Epithelial cell of prostate (primary cell): ENCODE results near the gene FANK1.
A peak's percentile ranks its signal among the peaks of the same experiment; 100 is the strongest.
"Not testable (repeated sequence)": the region's sequence is repeated elsewhere in the genome, so short reads cannot be mapped to it uniquely, and the experiment has no call there.

Experiments used
- DNase-seq: peaks from one replicate; pipeline ENCODE4 v3.0.0-alpha.2; 2011; ENCODE audit warnings: low read depth, low spot score
- H3K27ac ChIP-seq: fragments of 450-650 bp; 2 replicates; pipeline ENCODE4 v1.5.1; 2017; ENCODE audit warnings: mild to moderate bottlenecking

The FANK1 gene

DNA sequence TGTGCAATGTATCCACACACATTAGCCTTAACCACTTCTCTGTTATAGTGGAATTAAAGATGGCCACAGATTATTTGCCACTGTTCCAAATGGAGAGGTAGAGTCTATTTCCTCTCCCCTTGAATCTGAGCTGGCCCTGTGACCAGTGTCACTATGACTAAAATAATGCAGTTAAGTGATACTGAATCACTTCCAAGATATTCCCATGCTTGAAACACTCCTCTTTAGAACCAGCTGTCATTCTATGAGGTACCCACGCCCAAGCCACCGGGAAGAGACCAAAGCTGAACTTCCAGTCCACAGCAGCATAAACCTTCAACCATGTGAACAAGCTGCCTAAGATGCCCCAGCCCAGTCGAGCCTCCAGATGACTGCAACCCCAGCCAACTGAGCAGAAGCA is 13.2 kb upstream of the FANK1 start:
- DNase-seq: no peak
- H3K27ac ChIP-seq: peak overlapping the region; percentile 36

DNA sequence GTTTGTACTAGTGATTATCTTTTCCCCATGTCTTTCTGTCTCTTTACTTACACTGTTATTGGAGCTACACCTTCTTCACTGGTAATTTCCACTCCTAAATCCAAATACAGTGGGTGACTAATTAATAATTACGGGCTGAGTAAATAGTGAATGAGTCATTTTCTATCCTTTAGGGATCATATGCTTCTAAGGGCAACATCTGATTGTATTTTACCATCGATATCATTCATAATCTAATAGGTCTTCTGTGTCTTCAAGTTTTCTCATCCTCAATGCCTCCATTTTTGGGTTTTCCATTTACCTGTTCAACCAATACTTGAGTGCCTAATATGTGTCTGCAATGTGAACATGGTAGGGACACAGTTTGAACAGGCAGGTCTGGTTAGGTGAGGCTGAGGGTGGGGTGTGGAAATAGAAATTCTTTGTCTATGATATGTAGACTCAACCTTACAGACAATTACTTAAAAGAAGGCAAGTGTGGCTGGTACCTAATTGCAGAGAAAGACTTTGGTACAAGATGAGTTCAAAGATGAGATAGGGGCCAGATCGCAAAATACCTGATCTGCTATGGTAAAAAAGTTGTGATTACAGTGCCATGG is 9.4 kb upstream of the FANK1 start:
- peak overlapping the region; percentile 40 for H3K27ac ChIP-seq
- DNase-seq: no peak

DNA sequence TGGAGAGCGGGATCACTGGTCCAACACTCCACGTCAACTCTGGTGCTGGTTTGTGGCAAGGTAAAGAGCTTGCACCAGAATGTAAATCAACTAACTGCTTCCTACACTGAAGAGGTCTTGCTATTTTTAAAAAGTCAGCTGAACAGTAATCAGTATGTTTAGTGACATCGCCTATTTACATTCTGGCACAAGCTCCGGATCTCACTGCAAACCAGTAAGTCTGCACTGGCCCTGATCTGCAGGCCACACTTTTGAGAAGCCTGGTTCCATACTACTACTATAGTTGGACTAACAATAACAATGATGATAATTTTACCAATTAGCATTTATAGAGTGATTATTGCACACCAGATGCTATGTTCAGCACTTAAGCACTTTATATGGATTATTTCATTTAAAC is 6.9 kb upstream of the FANK1 start:
- DNase-seq, H3K27ac ChIP-seq: not testable (repeated sequence)

DNA sequence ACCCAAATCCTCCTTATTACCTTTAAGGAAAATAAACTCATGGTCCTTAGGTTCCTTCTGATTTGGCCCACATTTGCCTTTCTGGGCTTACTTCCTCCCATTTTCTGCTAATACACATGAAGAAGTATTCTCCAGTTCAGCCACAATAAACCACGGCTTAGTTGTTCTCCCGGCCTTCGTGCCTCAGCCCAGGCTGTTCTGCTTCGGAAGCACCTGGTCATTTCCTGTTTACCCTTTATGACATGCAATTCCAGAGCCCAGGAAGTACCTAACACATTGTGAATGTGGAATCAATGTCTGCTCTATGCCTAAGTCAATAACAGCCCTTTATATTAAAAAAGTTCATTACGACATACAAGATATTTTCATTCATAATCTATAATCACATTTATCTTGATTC is 4.0 kb upstream of the FANK1 start:
- peak overlapping the region; percentile 39 for H3K27ac ChIP-seq
- DNase-seq: not testable (repeated sequence)

DNA sequence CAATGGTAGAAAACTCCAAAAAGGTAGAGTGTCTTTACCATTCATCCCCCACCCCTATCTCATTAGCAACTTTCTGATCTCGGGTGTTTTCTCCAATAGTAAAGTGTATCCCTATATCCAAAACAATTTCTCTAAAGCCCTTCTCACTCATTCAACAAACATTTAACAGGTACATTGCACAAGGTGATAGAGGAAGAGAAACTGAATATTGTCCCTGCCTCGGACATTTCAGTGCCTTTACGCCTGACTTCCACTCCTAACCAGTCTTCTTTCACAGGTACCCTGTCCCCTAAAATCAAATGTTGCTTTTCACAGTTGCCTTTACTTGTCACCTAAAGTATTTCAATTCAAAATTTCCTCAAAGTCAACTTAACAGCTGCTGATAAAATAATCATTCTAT is 2.2 kb upstream of the FANK1 start:
- not testable (repeated sequence) for DNase-seq
- H3K27ac ChIP-seq: peak overlapping the region; percentile 79

DNA sequence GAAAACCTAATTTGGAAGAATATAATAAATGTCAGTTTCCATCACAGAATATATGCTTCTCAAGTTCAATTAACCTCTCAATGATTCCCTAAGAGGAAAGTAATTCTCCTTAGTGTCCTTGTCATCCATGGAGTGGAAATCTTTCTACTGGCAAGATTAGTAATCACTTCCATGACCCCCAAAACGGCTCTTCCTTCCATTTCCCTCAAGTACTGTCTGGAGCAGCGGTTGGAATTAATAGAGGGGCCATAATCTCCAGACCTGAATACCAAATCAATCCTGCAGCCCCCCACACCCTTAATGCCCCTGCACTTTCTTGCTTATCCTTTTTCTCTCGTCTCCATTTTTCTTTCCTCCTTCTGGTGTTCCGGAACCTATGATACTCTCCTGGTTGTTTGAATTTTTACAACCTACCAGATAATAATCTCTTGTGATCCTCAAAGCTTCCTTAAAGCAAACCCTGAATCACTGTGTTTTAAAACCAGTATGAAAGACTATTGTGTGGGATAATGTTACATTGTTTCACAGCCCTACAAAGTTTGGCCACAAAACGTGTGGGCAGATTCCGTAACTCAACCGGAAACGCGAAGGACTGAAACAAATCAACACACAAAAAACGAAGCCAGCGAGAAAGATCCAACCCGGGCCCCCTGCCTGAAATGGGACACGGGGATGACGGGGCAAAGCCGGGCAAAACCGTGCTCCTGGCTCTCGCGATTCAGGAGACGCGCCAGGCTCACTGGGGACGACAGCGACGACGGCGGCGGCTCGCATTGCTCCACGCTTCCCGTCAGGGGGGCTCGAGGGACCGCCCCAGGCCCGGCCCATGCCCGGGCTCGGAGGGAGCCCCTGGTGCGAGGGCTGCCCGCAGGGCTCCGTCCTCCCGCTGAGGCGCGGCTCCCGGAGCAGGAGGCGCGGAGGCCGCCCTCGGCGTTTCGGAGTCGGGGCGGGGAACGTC is 955 bp upstream of the FANK1 start:
- peak overlapping the region; percentile 79 for H3K27ac ChIP-seq
- DNase-seq: not testable (repeated sequence)

DNA sequence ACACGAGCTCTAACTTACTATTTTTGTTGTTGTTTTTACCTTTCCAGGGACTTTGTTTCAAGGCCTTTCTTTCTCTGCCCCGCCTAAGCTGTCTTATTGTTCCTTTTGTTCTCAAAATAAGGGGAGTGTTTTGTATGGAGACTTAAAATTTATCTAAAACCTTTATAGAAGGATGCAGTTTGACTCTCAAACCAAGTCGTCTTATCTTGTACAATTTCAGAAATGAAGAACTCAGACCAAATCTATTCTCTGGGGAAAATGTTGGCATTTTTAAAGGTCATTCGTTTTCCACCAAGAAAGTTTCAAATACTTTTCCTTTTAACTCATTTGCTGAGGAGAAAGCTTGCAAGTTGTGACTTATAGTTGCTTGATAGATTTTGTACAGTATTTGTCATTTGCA is 953 bp downstream of the FANK1 start:
- peak overlapping the region; percentile 79 for H3K27ac ChIP-seq

DNA sequence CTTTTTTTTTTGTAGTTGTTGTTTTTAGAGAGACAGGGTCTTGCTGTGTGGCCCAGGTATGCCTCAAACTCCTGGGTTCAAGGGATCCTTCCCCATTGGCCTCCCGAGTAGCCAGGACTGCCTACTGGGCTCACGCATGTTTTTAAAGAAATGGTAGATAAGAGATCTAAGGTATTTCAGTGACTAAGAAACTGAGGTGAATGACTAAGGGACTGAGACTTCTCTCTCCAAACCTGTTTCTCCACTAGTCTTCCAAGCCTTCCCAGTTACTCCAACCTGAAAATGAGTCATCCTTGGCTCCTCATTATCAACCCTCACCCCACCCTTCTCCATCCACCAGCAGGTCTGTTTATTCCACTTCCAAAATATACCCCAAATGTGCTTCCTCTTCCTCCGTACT is 4.6 kb downstream of the FANK1 start:
- H3K27ac ChIP-seq: peak overlapping the region; percentile 68
- DNase-seq: peak; percentile 52

More for the DNA sequence above, 953 bp downstream of the FANK1 start:
- DNase-seq: not testable (repeated sequence)

DNA sequence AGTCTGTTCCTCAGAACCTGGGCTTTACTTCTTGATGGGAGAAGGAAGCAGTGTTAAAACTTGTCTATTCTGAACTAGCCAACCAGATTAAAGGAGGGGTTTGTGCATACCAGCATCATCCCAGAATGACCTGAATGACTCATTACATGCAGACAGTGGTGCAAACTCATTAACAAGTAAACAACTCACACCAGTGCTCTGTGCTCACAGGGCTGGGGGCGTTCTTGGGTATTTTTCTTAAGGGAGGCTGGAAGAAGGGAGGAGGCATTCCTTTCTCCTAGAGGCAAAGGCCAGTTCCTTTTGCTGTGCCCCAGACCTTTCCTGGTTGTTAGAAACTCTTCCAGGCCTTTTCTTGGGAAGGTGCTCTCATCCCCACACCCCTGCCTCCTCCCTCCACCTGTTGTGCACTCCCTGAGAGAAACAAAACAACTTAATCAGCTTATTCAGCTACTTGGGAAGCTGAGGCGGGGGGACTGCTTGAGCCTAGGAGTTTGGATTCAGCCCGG is 6.8 kb downstream of the FANK1 start:
- peak overlapping the region; percentile 41 for H3K27ac ChIP-seq
- DNase-seq: not testable (repeated sequence)

DNA sequence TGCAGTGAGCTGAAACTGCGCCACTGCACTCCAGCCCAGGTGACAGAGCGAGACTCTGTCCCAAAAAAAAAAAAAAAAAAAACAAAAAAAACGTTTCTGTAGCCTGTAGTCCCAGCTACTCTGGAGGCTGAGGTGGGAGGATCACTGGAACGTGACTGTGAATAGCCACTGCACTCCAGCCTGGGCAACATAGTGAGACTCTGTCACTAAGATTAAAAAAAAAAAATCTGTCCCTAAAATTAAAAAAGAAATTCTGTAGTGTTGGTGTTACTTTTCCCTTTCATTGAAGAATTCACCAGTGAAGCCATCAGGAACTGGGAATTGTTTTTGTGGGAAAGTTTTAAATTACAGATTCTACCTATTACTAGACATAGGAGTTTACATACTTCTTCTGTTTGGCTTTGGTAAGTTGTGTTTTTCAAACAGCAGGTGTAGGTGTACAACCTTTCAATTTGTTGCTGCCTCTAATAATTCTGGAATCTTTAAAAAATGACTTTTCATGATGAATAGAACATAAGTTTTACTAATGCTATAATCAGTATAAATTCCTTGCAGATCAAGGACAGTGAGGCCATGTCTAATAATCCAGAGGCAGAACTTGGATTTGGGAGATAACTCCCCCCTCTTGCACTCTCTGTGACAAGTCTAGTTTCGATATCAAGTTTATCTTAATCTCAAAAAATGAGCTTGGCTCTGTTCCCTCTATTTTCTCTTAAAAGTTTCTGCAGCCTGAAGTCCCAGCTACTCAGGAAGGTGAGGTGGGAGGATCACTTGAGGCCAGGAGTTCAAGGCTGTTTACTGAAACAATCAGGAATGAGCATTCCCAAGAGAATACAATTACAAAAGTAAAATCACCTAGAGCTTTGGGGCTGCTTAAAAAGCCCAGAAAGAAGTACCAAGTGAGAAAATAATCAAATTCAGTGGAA is 9.0 kb downstream of the FANK1 start:
- not testable (repeated sequence) for DNase-seq, H3K27ac ChIP-seq

DNA sequence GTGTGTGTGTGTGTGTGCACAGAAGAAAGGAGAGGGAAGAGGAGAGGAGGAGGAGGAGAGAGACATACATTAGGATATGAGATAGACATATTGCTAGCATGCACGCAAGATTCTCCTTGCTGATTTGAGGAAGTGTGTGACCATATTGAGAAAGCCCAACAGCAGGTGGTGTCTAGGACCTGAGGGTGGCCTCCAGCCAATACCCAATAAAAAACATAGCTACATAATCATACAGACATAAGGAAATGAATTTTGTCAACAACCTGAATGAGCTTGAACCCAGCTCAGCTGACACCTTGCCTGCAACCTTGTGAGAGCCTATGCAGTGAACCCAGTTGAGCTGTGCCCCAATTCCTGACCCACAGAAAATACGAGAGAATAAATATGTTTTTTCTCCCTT is 11.2 kb downstream of the FANK1 start:
- DNase-seq: not testable (repeated sequence)

DNA sequence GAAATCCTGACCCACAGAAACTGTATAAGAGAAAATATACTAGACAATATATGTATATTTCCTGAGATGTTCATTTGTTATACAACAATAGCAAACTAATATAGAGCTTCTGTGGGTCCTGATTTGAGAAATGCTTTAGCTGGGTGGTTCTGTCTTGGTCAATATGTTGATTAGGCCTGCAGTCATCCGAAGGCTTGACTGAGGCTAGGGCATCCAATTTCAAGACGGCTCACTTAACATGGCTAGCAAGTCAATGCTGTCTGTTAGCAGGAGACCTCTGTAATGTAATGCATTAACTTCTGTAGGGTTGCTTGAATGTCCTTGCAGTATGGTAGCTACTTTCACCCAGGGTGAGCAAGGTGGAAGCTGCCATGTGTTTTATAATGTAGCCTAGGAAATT is 12.4 kb downstream of the FANK1 start:
- DNase-seq, H3K27ac ChIP-seq: not testable (repeated sequence)

More for the DNA sequence above, 11.2 kb downstream of the FANK1 start:
- H3K27ac ChIP-seq: not testable (repeated sequence)

DNA sequence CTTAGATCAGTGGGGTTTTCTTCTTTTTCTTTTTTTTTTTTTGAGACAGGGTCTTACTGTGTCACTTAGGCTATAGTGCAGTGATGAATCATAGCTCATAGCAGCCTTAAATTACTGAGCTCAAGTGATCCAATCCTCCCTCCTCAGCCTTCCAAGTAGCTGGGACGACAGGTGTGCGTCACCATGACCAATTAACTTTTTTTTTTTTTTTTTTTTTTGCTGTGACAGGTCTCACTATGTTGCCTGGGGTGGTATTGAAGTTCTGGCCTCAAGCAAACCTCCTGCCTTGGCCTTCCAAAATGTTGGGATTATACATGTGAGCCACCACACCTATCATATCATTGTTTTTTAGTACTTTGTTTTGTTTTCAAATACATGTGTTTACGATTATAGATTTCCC is 13.1 kb downstream of the FANK1 start:
- not testable (repeated sequence) for DNase-seq, H3K27ac ChIP-seq

DNA sequence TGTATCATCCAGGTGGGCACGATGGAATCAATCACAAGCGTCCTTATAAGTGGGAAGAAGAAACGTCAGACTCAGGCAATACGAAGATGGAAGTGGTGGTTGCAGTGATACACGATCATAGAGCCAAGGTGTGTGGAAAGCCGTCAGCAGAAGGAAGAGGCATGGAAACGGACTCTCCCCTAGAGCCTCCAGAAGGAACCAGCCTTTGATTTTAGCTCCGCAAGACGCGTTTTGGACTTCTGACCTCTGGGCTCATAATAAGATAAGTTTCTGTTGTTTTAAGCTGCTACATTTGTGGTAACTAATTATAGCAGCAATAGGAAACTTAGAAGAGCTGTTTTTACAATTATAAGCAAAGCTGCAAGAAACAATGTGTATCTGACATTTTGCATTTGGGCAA is 14.8 kb downstream of the FANK1 start:
- DNase-seq: no peak
- H3K27ac ChIP-seq: no peak overlapping the region

DNA sequence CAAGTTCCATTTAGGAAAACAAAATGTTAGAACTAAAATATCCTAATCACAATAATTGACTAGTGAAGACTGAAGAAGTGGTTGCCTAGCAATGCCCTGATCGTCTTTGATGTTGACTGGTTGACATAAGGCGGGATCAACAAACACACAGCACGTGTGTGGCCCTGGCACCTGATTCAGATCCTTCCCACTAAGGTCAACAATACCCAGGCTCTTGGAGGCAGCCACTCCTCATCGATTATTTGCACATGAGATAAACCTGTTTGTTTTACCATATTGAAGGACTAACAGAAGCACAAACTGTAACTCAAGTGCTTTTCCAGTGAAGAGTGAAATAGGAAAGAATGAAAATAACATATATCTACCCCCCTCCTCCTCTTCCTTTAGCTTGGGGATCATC is 15.6 kb downstream of the FANK1 start:
- DNase-seq: no peak
- no peak overlapping the region for H3K27ac ChIP-seq

DNA sequence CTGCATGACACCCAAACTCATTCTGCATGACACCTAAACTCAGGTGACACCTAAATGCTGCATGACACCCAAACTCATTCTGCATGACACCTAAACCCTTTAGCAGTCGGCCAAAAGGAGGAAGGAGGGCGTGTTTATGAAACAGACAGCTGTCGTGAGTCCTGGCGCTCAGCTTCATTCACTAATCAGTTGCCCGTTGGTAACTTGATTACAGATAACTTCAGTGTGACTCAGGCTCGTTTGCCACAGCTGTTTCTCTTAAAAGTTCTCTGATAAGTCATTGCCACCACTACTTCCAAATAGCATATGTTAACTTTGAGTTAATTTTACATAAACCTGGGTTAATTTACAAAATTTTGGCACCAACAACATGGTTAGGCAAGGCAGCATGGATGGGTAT is 16.9 kb downstream of the FANK1 start:
- DNase-seq, H3K27ac ChIP-seq: not testable (repeated sequence)

DNA sequence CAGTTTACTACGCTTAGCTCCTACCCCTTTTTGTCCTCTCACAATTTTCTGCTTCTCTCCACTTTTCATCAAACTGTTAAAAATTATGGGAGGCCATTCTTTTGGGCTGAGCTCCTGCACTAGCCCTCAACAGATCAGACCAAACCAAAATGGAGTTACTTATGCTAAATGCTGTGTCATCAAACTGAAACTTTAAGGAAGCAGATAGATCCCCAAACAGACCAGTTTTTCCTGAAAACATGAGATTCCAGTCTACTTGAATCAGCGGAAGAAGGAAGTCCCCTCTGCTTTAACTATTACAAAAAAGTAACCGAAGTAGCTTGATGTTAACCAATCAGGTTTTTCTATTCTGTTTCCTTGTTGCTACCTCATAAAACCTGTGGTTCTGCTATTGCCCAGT is 20.6 kb downstream of the FANK1 start:
- H3K27ac ChIP-seq: no peak overlapping the region
- DNase-seq: no peak

DNA sequence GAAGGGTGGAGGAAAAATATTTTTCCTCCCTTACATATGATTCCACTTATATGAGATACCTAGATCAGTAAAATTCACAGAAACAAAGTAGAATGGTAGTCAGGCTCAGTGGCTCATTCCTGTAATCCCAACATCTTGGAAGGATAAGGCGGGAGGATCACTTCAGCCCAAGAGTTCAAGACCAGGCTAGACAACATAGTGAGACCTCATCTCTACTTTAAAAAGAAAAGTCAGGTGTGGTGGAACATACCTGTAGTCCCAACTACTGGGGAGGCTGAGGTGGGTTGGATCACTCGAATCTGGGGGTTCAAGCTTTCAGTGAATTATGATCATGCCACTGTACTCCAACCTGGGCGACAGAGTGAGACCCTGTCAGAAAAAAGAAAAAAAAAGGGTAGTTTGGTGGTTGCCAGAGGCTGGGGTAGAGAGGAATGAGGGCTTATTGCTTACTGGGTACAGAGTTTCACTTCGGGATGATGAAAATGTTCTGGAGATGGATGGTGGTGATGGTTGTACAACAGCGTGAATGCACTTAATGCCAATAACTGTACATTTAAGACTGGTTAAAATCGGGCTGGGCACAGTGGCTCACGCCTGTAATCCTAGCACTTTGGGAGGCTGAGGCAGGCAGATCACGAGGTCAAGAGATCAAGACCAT is 21.5 kb downstream of the FANK1 start:
- DNase-seq, H3K27ac ChIP-seq: not testable (repeated sequence)

DNA sequence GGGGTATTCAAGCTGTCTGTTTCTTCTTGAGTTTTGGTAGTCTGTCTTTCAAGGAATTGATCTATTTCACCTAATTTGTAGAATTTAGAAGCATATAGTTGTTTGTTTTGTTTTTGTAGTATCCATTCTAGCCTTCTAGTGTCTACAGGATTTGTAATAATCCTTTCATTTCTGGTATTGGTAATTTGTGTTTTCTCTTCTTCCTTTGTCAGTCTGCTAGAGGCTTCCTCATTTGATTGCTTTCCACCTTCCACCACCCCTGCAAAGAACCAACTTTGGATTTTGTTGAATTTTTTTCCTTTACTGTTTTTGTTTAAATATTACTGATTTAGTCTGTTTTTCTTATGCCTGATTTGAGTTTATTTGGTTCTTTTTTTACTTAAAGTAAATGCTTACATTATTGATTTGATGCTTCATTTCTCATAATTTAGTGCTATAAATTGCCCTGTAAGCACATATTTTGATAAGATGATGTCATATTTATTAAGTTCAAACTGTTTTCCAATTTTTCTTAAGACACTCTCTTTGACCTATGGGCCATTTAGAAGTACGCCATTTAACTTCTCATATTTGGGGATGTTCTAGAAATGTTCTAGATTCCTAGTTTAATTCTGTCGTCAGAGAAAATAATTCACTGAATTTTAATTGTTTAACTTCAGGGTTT is 25.4 kb downstream of the FANK1 start:
- DNase-seq, H3K27ac ChIP-seq: not testable (repeated sequence)
